GM19238 (cell line): ENCODE data around the gene IL20RB.
A peak's percentile ranks its signal among the peaks of the same experiment; 100 is the strongest.

Source experiments
- DNase-seq: peaks from one replicate; pipeline ENCODE4 v3.0.0; 2011; ENCODE audit warnings: low spot score; ENCODE audit not compliant: insufficient read length

The IL20RB gene

DNA sequence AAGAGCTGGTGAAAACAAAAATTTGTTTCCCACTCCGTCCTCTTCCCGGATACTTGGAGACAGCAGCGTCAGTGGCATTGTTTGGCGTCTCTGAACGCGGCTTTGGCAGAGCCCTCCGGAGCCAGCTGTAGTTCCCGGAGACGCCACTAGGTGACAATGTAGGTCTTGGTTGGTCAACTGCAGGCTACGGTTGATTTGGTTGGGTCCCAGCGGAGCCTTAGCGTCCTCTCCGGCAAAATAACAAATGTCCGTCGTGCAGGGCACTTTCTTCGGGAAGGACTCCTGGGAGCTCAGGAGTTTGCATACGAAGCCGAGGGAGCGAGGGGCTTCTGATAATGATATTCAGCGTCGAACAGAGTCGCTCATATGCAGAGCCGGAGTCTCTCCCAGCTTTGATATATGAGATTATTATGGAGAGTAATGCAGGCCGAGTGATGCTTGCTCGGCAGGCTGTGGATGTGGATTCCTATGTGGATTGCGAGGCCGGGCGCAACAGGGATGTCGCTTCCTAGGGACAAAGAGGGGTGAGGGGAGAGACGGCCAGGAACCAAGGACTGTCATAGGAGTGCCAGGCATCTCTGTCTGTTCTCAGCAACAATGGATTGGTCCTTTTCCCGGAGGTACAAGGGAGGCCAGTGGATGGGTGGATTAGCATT, 74.8 kb downstream of the IL20RB start:
- DNase-seq = peak; percentile 70

DNA sequence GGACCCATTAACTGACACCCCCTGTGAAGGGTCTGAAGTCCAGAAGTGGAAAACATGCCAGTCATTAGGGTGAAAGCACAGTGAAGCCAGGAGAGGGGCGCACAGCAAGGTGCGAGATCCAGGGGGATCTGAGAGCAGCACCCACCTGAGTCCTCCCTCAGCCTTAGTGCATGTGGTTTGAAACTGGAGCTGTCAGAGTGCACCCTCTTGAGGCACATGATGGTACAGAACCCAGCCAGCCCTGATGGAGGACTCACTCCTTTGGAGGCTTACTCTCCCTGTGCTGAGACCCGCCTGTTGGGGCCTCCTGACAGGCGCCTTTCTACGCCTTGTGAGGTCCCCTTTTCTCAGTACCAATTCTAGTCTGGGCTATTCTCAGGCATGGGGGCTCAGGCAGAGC, 77.8 kb downstream of the IL20RB start:
- no peak for DNase-seq

DNA sequence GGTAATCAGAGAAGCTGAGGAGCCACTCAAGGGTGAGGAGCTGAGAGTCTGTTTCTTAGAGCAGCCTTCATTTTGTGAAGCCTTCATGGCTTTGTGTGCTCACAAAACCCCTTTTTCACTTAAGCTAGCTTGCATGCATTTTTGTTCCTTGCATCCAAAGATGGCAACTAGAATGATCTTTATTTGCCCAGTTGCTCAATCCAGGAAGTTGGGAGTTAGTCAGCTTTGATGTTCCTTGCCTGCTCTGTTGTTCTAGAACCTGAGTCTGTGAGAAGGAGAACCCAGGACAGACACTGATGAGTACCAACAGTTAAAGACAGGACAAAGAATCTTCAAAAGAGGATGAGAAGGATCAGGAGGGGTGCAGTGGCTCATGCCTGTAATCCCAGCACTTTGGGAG, 81.8 kb downstream of the IL20RB start:
- DNase-seq = no peak

DNA sequence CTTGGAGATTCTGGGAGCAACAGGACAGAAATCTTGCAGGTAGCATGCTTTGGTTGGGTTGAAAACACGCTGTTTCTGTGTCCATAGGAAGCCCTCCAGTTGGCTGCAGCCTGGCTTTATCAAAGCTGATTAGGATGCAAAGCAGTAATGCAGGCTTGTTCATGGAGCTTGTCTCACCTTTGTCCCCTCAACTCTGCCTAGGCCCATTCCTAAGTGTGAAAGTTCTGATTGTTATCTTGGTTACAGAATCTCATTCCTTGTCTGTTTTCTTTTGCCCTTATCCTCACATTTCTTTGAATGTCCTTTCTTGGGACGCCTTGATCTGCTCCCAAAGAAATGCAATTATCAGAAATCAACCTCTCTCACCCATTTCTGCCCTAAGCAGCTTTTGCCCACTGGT, 83.5 kb downstream of the IL20RB start:
- no peak for DNase-seq

DNA sequence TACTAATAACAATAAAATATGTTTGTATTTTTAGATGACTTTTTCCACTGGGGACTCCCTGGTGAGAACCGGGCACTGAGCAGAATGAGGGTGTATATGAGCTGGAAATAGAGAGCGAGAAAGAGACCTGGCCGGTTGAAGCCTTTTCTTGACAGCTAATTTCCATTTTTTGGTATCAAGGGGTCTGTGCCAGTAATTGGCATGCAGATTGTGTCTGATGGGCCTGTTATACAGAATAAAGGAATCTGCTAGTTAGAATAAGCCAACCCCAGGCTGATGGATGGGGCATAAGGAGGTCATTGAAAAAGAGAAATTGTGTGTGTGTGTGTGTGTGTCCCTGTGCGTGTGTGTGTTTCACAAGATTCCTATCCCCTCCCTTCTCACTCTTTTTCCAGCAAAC, 83.9 kb downstream of the IL20RB start:
- no peak for DNase-seq

DNA sequence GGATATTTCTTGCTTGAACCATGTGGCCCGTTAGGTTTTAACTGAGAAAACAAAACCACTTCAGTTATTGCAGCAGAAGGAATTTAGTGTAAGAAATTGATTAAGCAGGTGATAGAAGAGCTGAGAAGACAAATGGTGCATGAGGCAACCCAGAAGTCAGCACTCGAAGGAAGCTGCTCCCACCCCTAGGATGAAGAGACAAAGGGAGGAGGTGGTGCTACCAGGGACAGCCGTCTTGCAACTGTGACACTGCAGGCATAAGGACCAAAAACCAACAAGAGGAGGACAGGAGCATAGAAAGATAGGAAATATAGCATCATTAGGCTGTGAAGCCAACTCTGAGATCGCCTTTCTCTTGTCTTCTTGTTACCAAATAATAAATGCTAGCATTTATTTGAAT, 89.0 kb downstream of the IL20RB start:
- DNase-seq = no peak

DNA sequence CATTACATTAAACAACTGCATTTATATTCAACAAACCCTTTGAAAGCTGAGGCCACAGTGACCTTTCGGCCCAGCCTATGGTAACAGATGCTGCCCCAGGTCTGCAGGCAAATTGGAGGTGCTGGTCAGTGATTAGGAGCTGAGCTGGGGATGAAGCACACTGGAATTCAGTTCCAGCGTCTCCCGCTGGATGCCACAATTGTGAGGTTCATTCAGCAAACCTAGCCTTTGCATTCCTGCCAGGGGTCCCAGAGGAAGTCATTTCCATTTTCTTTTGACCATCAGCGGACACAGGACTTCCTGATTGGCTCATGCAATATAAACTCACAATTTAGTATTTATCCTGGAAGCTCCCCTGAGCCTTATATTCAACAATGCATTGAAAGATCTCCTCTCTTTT, 89.5 kb downstream of the IL20RB start:
- DNase-seq = no peak

DNA sequence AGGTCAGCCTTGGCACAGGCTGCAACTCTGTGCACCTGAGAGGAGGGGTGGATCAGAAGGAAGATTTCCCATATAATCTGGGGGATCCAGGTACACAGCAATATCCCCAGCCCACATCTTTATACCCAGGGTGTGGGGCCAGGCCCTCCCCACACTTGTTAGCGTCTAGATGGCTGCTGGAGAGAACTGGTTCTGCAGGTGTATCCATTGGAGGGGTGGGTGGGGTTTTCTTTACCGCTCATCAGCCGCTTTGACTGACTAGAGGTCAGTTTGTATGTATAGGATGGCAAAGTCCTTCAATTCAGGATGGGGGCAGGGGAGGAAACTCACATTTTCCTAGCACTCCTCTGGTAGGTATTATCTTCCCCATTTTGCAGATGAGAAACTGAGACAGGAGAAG, 92.5 kb downstream of the IL20RB start:
- no peak for DNase-seq

DNA sequence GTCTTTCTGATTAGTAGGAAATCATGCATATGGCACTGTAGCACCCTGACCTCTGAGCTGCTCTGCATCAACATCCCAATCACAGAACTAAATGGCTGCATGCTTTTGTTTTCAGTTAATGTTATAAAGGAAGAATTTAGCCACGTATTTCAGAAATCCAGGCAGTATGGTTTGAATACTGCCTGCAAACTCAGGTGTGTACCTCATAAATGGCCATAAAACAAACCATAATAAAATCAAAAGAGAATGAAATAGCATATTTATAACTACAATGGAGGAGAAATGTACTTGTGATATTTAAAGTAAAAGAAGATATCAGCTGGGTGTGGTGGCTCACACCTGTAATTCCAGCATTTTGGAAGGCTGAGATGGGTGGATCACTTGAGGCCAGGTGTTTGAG, 94.5 kb downstream of the IL20RB start:
- no peak for DNase-seq
